ENCODE results near the gene PLB1. TPM values are rescaled to one million over a fixed set of nuclear protein-coding genes. Genes with fewer than 3 reads are reported as not detected.

PLB1 gene
- total RNA-seq, 2 experiments from 2014 or later: 1.3 to 1.6 TPM

GRCh38 chr2:28477087-28477486 lies 18.8 kb upstream of the PLB1 start:
- TF ChIP-seq, protein P1, sequence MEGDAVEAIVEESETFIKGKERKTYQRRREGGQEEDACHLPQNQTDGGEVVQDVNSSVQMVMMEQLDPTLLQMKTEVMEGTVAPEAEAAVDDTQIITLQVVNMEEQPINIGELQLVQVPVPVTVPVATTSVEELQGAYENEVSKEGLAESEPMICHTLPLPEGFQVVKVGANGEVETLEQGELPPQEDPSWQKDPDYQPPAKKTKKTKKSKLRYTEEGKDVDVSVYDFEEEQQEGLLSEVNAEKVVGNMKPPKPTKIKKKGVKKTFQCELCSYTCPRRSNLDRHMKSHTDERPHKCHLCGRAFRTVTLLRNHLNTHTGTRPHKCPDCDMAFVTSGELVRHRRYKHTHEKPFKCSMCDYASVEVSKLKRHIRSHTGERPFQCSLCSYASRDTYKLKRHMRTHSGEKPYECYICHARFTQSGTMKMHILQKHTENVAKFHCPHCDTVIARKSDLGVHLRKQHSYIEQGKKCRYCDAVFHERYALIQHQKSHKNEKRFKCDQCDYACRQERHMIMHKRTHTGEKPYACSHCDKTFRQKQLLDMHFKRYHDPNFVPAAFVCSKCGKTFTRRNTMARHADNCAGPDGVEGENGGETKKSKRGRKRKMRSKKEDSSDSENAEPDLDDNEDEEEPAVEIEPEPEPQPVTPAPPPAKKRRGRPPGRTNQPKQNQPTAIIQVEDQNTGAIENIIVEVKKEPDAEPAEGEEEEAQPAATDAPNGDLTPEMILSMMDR (IDR thresholded peaks at IDR 0.05): no peak
- POLR2A ChIA-PET: no interaction called here
- Mint-ChIP-seq H3K4me1 (ENCODE audit: low read depth) (no peaks in the 10 kb centered on the region), H3K9me3 (no peaks in the 10 kb centered on the region), H3K27ac (no peak overlapping the region), H3K36me3 (ENCODE audit: low read depth) (no peaks in the 10 kb centered on the region), H3K4me3 (no peak overlapping the region), H3K27me3 (no peaks in the 10 kb centered on the region)
- H3K4me3 ChIP-seq (ENCODE audit: low read length): no peak overlapping the region
- H3K27ac ChIP-seq (ENCODE audit: low read depth in 1 of 2, low read length in 2 of 2): no peak overlapping the region
- CTCF ChIA-PET: no interaction called here
- DNase-seq: no peak
- H3K27me3 ChIP-seq (ENCODE audit: control insufficient read depth in 1 of 2, insufficient read depth in 2 of 2, low read length in 2 of 2): no peaks in the 10 kb centered on the region
- no peaks in the 10 kb centered on the region for H3K36me3 ChIP-seq (ENCODE audit: insufficient read depth, low read length)
- intact Hi-C loops (cut with DNase I, micrococcal nuclease): no loop called here
- no peaks in the 10 kb centered on the region for H3K4me1 ChIP-seq (ENCODE audit: insufficient read depth, low read length)
- ATAC-seq (ENCODE audit: poor library complexity): no peak
- H3K9me3 ChIP-seq (ENCODE audit: control insufficient read depth in 1 of 2, insufficient read depth in 1 of 2, low read length in 2 of 2): peaks cover 0 to 5% of the 10 kb centered on the region in 2 experiments

- intact Hi-C loops (cut with DNase I, micrococcal nuclease): no loop called here
- DNase-seq: no peak
- H3K27me3 ChIP-seq (ENCODE audit: control insufficient read depth in 1 of 2, insufficient read depth in 2 of 2, low read length in 2 of 2): no peaks in the 10 kb centered on the region
These were observed 18.2 kb upstream of the PLB1 start for GRCh38 chr2:28477645-28478044.

DNA sequence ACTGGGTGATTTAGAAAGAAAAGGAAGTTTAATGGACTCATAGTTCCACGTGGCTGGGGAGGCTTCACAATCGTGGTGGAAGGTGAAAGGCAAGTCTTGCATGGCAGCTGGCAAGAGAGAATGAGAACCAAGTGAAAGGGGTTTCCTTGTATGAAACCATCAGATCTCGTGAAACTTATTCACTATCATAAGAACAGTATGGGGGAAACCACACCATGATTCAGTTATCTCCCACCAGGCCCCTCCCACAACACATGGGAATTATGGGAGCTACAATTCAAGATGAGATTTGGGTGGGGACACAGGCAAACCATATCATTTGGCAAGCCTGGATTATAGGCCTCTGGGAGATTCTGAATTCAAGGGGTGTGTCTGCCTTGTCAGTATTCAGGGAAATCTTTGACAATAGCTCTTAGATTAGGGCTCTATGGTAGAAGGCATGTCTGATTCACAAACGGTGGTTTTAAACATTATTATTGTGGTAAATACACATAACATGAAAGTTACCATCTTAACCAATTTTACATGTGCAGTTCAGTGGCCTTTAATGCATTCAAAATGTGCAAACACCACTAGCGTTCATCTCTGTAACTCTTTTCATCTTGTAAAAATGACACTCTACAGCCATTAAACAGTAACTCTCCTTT lies 15.3 kb upstream of the PLB1 start:
- POLR2A ChIA-PET: no interaction called here
- intact Hi-C loops (cut with DNase I, micrococcal nuclease): no loop called here
- H3K27ac Mint-ChIP-seq: no peak overlapping the region
- no peaks in the 10 kb centered on the region for H3K4me1 ChIP-seq (ENCODE audit: insufficient read depth, low read length)
- H3K9me3 ChIP-seq (ENCODE audit: control insufficient read depth in 1 of 2, insufficient read depth in 1 of 2, low read length in 2 of 2): no peaks in the 10 kb centered on the region
- CTCF ChIA-PET: no interaction called here
- H3K27me3 ChIP-seq (ENCODE audit: control insufficient read depth in 1 of 2, insufficient read depth in 2 of 2, low read length in 2 of 2): no peaks in the 10 kb centered on the region
- H3K27ac ChIP-seq (ENCODE audit: low read depth in 1 of 2, low read length in 2 of 2): no peak overlapping the region
- ATAC-seq (ENCODE audit: poor library complexity) (no peak), DNase-seq (no peak)
- no peak overlapping the region for H3K4me3 ChIP-seq (ENCODE audit: low read length)
- H3K4me3 Mint-ChIP-seq: no peak overlapping the region
- TF ChIP-seq, protein P1 (IDR thresholded peaks at IDR 0.05): no peak
- H3K36me3 Mint-ChIP-seq (ENCODE audit: low read depth): no peaks in the 10 kb centered on the region
- no peaks in the 10 kb centered on the region for H3K9me3 Mint-ChIP-seq
- no peaks in the 10 kb centered on the region for H3K36me3 ChIP-seq (ENCODE audit: insufficient read depth, low read length)
- no peaks in the 10 kb centered on the region for H3K4me1 Mint-ChIP-seq (ENCODE audit: low read depth)
- no peaks in the 10 kb centered on the region for H3K27me3 Mint-ChIP-seq

More at GRCh38 chr2:28477645-28478044, 18.2 kb upstream of the PLB1 start:
- Histone ChIP-seq H3K27ac (ENCODE audit: low read depth in 1 of 2, low read length in 2 of 2) (no peak overlapping the region), H3K36me3 (ENCODE audit: insufficient read depth, low read length) (no peaks in the 10 kb centered on the region), H3K4me3 (ENCODE audit: low read length) (no peak overlapping the region), H3K9me3 (ENCODE audit: control insufficient read depth in 1 of 2, insufficient read depth in 1 of 2, low read length in 2 of 2) (peaks cover 0 to 2% of the 10 kb centered on the region in 2 experiments), H3K4me1 (ENCODE audit: insufficient read depth, low read length) (no peaks in the 10 kb centered on the region)
- TF ChIP-seq, protein P1 (IDR thresholded peaks at IDR 0.05): no peak
- ChIA-PET POLR2A (no interaction called here), CTCF (no interaction called here)
- H3K4me3 Mint-ChIP-seq: no peak overlapping the region
- H3K9me3 Mint-ChIP-seq: no peaks in the 10 kb centered on the region
- H3K27ac Mint-ChIP-seq: no peak overlapping the region
- H3K4me1 Mint-ChIP-seq (ENCODE audit: low read depth): no peaks in the 10 kb centered on the region
- H3K27me3 Mint-ChIP-seq: no peaks in the 10 kb centered on the region
- no peak for ATAC-seq (ENCODE audit: poor library complexity)
- H3K36me3 Mint-ChIP-seq (ENCODE audit: low read depth): no peaks in the 10 kb centered on the region

Measured in CD4-positive, alpha-beta T cell (primary cell).